Common myeloid progenitor, CD34-positive (primary cell): ENCODE data around the gene BTBD10.

Experiments used
- CTCF ChIA-PET: fragments of 350-600 bp; sonication (Branson Sonifier 250); formaldehyde crosslinking; loops from one replicate; lab custom pipeline; 2021; ENCODE audit warnings: antibody characterized with exemption; lab: Charles Lee
- POLR2A ChIA-PET: fragments of 350-600 bp; sonication (Branson Sonifier 250); formaldehyde crosslinking; loops from one replicate; lab custom pipeline; 2021; ENCODE audit warnings: antibody characterized with exemption; lab: Charles Lee
- DNase-seq, 3 donors: peaks; one replicate each; pipeline versions ENCODE4 v3.0.0 to v3.0.0-alpha.2; 2013
- H3K27ac ChIP-seq, 2 experiments: 1 replicate in 1 of 2; 2 replicates in 1 of 2; pipeline ENCODE4 v1.7.0; 2013; ENCODE audit warnings: inconsistent platforms in 2 of 2, low read length in 2 of 2, mild to moderate bottlenecking in 2 of 2, low read depth in 1 of 2, moderate library complexity in 1 of 2; ENCODE audit not compliant: severe bottlenecking in 2 of 2, insufficient read depth in 1 of 2, poor library complexity in 1 of 2
- H3K27me3 ChIP-seq, 5 experiments: replicated peaks in 2 of 5; 1 replicate in 3 of 5; 2 replicates in 2 of 5; pipeline versions ENCODE4 v1.6.1 to v1.7.0; 2013; ENCODE audit warnings: low read length in 4 of 5, mild to moderate bottlenecking in 2 of 5, moderate library complexity in 2 of 5, inconsistent platforms in 1 of 5; ENCODE audit not compliant: insufficient read depth in 5 of 5, control insufficient read depth in 4 of 5
- H3K36me3 ChIP-seq, 4 experiments: 1 replicate in 2 of 4; 2 replicates in 2 of 4; pipeline versions ENCODE4 v1.6.1 to v1.7.0; 2013; ENCODE audit warnings: low read length in 3 of 4, control low read depth in 1 of 4, mild to moderate bottlenecking in 1 of 4; ENCODE audit not compliant: control insufficient read depth in 4 of 4, insufficient read depth in 4 of 4
- H3K4me1 ChIP-seq, 4 experiments: 1 replicate in 3 of 4; 2 replicates in 1 of 4; pipeline versions ENCODE4 v1.6.1 to v1.7.1; 2013; ENCODE audit warnings: low read length in 3 of 4, mild to moderate bottlenecking in 3 of 4, control low read depth in 1 of 4, inconsistent platforms in 1 of 4, moderate library complexity in 1 of 4; ENCODE audit not compliant: control insufficient read depth in 4 of 4, insufficient read depth in 4 of 4; ENCODE audit errors: control extremely low read depth in 1 of 4
- H3K4me3 ChIP-seq, 7 experiments: 1 replicate in 4 of 7; 2 replicates in 3 of 7; pipeline versions ENCODE4 v1.5.1 to v1.7.0; 2013; ENCODE audit warnings: mild to moderate bottlenecking in 7 of 7, low read length in 6 of 7, moderate library complexity in 6 of 7, inconsistent platforms in 2 of 7, low read depth in 2 of 7, control low read depth in 1 of 7; ENCODE audit not compliant: insufficient read depth in 4 of 7, control insufficient read depth in 1 of 7; ENCODE audit errors: extremely low read depth in 1 of 7
- H3K9me3 ChIP-seq, 5 experiments: 1 replicate in 4 of 5; 2 replicates in 1 of 5; pipeline versions ENCODE4 v1.6.1 to v1.7.1; 2013; ENCODE audit warnings: low read length in 4 of 5, mild to moderate bottlenecking in 2 of 5, inconsistent platforms in 1 of 5, low read depth in 1 of 5, moderate library complexity in 1 of 5; ENCODE audit not compliant: control insufficient read depth in 4 of 5, insufficient read depth in 2 of 5; ENCODE audit errors: control extremely low read depth in 1 of 5
- WGBS: methylation state at CpG from one replicate; pipeline ENCODE4 v1.1.5; 2013; ENCODE audit not compliant: insufficient coverage; 5-methylcytosine and 5-hydroxymethylcytosine counted together

The BTBD10 gene

DNA sequence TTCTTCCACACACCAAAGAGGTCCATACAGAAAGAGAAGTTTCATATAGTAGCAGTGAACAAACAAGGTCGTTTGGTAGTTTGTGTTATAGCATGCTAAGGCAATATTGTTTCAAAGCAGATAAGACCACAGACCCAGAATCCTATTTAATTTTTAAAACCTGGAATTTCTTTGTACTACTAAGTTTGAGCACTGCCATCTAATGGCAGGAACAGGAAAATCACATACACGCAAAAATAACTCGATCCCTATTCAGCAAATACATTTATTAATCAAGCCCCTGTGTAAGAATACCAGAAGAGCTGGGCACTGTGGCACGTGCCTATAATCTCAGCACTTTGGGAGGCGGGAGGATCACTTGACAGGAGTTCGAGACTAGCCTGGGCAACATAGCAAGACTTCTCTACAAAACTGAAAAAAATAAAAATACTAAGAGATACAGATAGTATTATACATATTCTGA is 2.9 kb upstream of the BTBD10 start:
- POLR2A ChIA-PET, result no interaction called here
- WGBS, result 0% methylated on average over 1 of the region's 6 CpGs

DNA sequence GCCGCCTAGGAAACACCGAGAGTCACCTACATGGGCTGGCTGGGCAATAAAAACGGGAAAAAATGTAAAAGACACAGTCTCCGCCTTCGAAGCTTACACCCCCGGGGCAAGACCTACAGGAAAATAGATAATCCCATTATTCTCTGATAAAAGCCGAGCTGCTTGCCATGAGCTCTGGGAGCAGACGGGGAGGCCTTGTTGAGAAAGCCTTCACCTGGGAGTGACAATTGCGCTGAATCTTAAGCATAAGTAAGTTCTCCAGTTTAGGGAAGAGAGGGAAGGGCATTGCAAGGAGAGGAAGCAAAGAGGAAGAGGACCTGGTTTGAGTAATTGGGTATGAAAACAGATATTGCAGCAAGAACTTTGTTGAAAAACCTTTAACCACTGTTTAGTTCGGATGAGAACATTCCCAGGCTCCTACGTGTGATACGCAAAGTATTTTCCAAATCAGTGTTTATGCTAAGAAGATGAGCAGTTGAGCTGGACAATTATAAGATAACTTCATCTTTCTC is 813 bp upstream of the BTBD10 start:
- Histone ChIP-seq H3K27me3 (no peaks in the 10 kb centered on the region), H3K4me1 (peaks cover 4 to 19% (median 14%) of the 10 kb centered on the region in 4 experiments), H3K27ac (peak overlapping the region; percentile 86 to 92), H3K4me3 (peak overlapping the region; percentile 91 to 98 (median 95)), H3K36me3 (no peaks in the 10 kb centered on the region), H3K9me3 (no peaks in the 10 kb centered on the region)
- peak in 1 of 3 donors; percentile 4 for DNase-seq
- POLR2A ChIA-PET, result no interaction called here
- CTCF ChIA-PET, result interaction anchor here (1.3 to 1.6 kb wide), 3 partner anchors 48 to 128 kb away, joined by 3 to 4 read pairs (median 3); no protein-coding TSS in a partner anchor
- WGBS, result 53% methylated on average over 3 of the region's 12 CpGs

More for the DNA sequence above, 2.9 kb upstream of the BTBD10 start:
- Histone ChIP-seq H3K4me3 (no peak overlapping the region), H3K36me3 (no peaks in the 10 kb centered on the region), H3K27ac (no peak overlapping the region), H3K4me1 (peaks cover 4 to 18% (median 14%) of the 10 kb centered on the region in 4 experiments), H3K27me3 (peaks cover 0 to 6% (median 2%) of the 10 kb centered on the region in 5 experiments), H3K9me3 (no peaks in the 10 kb centered on the region)
- CTCF ChIA-PET, result interaction anchor here (0.8 to 1.8 kb wide), 3 partner anchors 9 to 14 kb away, joined by 3 to 5 read pairs (median 4); no protein-coding TSS in a partner anchor
- DNase-seq, result peak; percentile 49 to 56 (median 52)

DNA sequence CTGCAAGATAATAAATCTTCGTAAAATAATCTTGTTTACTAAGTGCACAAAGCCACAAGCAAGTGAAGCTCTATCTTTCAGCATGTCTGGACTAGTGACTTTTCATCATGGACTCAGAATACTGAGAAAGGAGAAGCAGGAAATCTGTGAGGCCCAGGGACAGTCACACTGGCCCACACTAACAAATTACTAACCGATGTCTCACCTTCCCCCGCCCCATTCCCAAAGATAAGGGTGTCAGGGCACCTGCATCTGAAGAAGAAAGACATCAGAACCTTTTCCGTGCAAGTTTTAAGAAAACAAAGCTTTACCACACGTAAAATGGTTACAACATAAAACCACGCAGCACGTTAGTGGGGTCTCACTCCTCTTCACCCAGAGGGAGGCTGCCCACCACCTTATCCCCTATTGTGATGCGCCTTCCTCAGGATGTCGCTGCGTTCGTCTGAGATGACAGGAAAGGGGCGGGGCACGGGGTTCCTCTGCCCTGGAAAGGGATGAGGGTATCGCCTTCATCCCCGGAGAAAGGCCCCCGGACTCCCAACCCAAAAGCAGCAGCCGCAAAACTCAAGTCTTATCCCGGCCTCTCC is 616 bp downstream of the BTBD10 start:
- 0% methylated on average over 10 of the region's 18 CpGs for WGBS
- Histone ChIP-seq H3K4me3 (peak overlapping the region; percentile 91 to 98 (median 95)), H3K4me1 (peaks cover 4 to 19% (median 14%) of the 10 kb centered on the region in 4 experiments), H3K27me3 (no peaks in the 10 kb centered on the region), H3K9me3 (no peaks in the 10 kb centered on the region), H3K36me3 (no peaks in the 10 kb centered on the region), H3K27ac (peak overlapping the region; percentile 86 to 92)
- ChIA-PET POLR2A (interaction anchor here (0.6 kb wide), 1 partner anchor 14 kb away, joined by 3 read pairs; no protein-coding TSS in a partner anchor), CTCF (interaction anchor here (1.0 to 1.6 kb wide), 2 partner anchors 8 to 127 kb away, joined by 3 to 4 read pairs; no protein-coding TSS in a partner anchor)
- DNase-seq, result peak; percentile 35 to 60 (median 53)

DNA sequence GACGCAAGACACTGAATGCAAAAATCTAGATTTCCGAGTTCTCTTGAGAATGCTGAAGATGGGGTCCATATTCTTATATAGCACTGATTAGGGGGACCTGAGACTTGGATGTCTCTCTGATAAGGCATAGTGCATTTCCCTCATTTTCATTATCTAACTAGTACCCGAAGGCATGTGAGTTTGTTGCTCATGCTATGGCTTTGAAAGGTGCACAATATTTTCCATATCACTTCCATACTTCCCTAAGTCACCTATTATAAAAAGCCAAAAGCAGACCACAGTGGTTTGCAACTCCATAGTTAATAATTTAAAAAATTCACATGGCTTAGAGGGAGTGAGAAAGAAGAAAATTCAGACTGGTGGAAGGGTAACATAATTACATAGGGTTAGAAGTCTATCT is 1.7 kb downstream of the BTBD10 start:
- POLR2A ChIA-PET, result interaction anchor here (0.6 kb wide), 1 partner anchor 483 kb away, joined by 4 read pairs; no protein-coding TSS in a partner anchor
- no peak overlapping the region for H3K27ac ChIP-seq
- 100% methylated on average over 2 of the region's 3 CpGs for WGBS
- DNase-seq, result no peak
- H3K4me1 ChIP-seq, result peaks cover 4 to 19% (median 14%) of the 10 kb centered on the region in 4 experiments
- CTCF ChIA-PET, result no interaction called here
- H3K36me3 ChIP-seq, result no peaks in the 10 kb centered on the region
- no peak overlapping the region for H3K4me3 ChIP-seq
- H3K27me3 ChIP-seq, result no peaks in the 10 kb centered on the region
- H3K9me3 ChIP-seq, result no peaks in the 10 kb centered on the region

DNA sequence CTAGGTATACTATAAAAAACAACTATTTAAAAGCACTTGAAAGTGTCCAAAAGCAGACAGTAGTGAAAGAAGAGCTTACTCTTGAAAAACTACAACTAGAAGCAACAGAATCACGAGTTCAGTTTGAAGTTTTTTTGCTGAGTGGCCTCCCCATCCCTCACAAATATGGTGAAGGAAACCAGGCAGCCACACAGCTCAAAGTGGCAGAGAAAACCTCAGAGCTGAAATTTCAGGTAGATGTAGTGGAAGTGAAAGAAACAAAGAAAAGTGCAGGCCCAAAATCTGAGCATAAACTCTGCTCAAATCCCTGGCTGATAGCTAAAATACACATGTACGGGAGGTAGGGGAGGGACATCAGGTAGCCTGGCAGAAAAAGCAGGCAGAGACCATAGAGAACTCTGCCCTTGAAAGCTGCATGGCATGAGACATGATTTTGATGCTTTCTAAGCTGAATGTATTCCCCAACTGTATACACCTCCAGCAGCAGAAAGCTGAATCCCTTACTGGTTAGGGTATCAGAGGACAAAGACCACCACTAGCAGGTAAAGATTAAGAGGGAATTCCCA is 12.1 kb downstream of the BTBD10 start:
- 100% methylated on average over 2 of the region's 2 CpGs for WGBS
- H3K27ac ChIP-seq, result no peak overlapping the region
- CTCF ChIA-PET, result interaction anchor here (1.0 kb wide), 2 partner anchors 17 to 267 kb away, joined by 3 read pairs; no protein-coding TSS in a partner anchor

DNA sequence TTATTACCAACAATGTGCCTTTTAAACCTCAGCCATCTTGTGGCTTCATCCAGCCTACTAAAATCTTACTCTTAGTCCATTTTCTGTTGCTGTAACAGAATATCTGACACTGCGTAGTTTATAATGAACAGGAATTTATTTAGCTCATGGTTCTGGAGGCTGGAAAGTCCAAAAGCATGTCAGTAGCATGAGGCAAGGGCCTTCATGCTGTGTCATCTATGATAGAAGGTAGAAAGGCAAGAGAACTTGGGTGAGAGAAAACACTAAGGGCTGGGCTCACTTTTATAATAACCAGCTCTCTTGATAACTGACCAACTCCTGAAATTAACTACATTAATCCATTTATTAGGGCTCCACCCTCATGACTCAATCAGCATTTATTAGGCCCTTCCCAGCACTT is 13.5 kb downstream of the BTBD10 start:
- CTCF ChIA-PET, result no interaction called here
- DNase-seq, result no peak
- POLR2A ChIA-PET, result interaction anchor here (0.7 kb wide), 1 partner anchor 403 kb away, joined by 5 read pairs; no protein-coding TSS in a partner anchor
- H3K4me1 ChIP-seq, result peaks cover 0 to 11% (median 3%) of the 10 kb centered on the region in 4 experiments
- no peak overlapping the region for H3K4me3 ChIP-seq
- H3K27me3 ChIP-seq, result no peaks in the 10 kb centered on the region
- no peak overlapping the region for H3K27ac ChIP-seq
- peaks cover 0 to 25% (median 6%) of the 10 kb centered on the region in 5 experiments for H3K9me3 ChIP-seq
- no CpG with 5 or more reads among the region's 1 CpG for WGBS
- H3K36me3 ChIP-seq, result peaks cover 2 to 9% (median 4%) of the 10 kb centered on the region in 4 experiments

More for the DNA sequence above, 12.1 kb downstream of the BTBD10 start:
- POLR2A ChIA-PET, result no interaction called here
- DNase-seq, result no peak
- H3K27me3 ChIP-seq, result no peaks in the 10 kb centered on the region
- H3K4me3 ChIP-seq, result no peak overlapping the region
- peaks cover 2 to 9% (median 4%) of the 10 kb centered on the region in 4 experiments for H3K36me3 ChIP-seq
- H3K4me1 ChIP-seq, result peaks cover 0 to 11% (median 3%) of the 10 kb centered on the region in 4 experiments
- peaks cover 0 to 25% (median 6%) of the 10 kb centered on the region in 5 experiments for H3K9me3 ChIP-seq
